Dendritic cell treated with granulocyte-macrophage colony-stimulating factor and Interleukin-4, amounts not matched to agents 40 ng/mL and 50 ng/mL, for 4 days (primary cell): ENCODE data around the gene MRPL4.

Source experiments
- H3K27ac Mint-ChIP-seq: one replicate; pipeline ENCODE4 v1.8.0; 2022; ENCODE audit warnings: mild to moderate bottlenecking, mixed read lengths
- H3K27me3 Mint-ChIP-seq: one replicate; pipeline ENCODE4 v1.8.0; 2022; ENCODE audit warnings: mild to moderate bottlenecking, mixed read lengths
- H3K36me3 Mint-ChIP-seq: one replicate; pipeline ENCODE4 v1.8.0; 2022; ENCODE audit warnings: low read depth, mixed read lengths
- H3K4me1 Mint-ChIP-seq: one replicate; pipeline ENCODE4 v1.8.0; 2022; ENCODE audit warnings: low read depth, mixed read lengths
- H3K4me3 Mint-ChIP-seq: one replicate; pipeline ENCODE4 v1.8.0; 2022; ENCODE audit warnings: mild to moderate bottlenecking, moderate library complexity, mixed read lengths
- H3K9me3 Mint-ChIP-seq: one replicate; pipeline ENCODE4 v1.8.0; 2022; ENCODE audit warnings: mixed read lengths
- intact Hi-C: fragments of 100-400 bp; cut with micrococcal nuclease; formaldehyde crosslinking; loops from one replicate; pipeline ENCODE4 v1.15.0; 2022

MRPL4 gene

GRCh38 chr19:10309423-10309822, 57.4 kb downstream of the MRPL4 start, which contains the start of gene ZGLP1:
ZGLP1 (minus strand) TSS chr19:10309815.
- intact Hi-C loops, result no loop called here
- no peak within 1 kb of the TSS for H3K4me3 Mint-ChIP-seq
- H3K27me3 Mint-ChIP-seq, result no peaks in the 10 kb centered on the region
- peak within 1 kb of the TSS; percentile 43 for H3K27ac Mint-ChIP-seq
- H3K4me1 Mint-ChIP-seq, result peaks cover 39% of the 10 kb centered on the region
- no peaks in the 10 kb centered on the region for H3K9me3 Mint-ChIP-seq
- peaks cover 24% of the 10 kb centered on the region for H3K36me3 Mint-ChIP-seq
